HEK293T (cell line): ENCODE results near the gene HTATIP2.

Source experiments
- ARNT ChIP-seq: fragments of 450-650 bp; IDR thresholded peaks from 2 replicates; pipeline ENCODE4 v1.6.1; 2017; ENCODE audit warnings: mild to moderate bottlenecking
- ELF4 ChIP-seq: fragments of 450-650 bp; IDR thresholded peaks from 2 replicates; pipeline ENCODE4 v1.6.1; 2017; ENCODE audit warnings: antibody characterized with exemption
- FOXK2 ChIP-seq: fragments of 450-650 bp; IDR thresholded peaks from 2 replicates; pipeline ENCODE4 v1.6.1; 2016; ENCODE audit warnings: mild to moderate bottlenecking
- FOXM1 ChIP-seq: fragments of 450-650 bp; IDR thresholded peaks from 2 replicates; pipeline ENCODE4 v1.6.1; 2017; ENCODE audit warnings: mild to moderate bottlenecking, borderline replicate concordance
- SUZ12 ChIP-seq: fragments of 450-650 bp; IDR thresholded peaks from 2 replicates; pipeline ENCODE4 v1.6.1; 2016; ENCODE audit warnings: mild to moderate bottlenecking
- TARDBP ChIP-seq: fragments of 450-650 bp; IDR thresholded peaks from 2 replicates; pipeline ENCODE4 v1.6.1; 2016

- TF ChIP-seq ARNT (no peak), ELF4 (no peak), FOXK2 (no peak), TARDBP (no peak), SUZ12 (no peak), FOXM1 (no peak)
Observed at GRCh38 chr11:20355221-20356219, 8.0 kb upstream of the HTATIP2 start.
